ENCODE measurements around the gene ABCA13.

The ABCA13 gene

GRCh38 chr7:48594349-48594748 lies 423.1 kb downstream of the ABCA13 start:
- H3K27ac Mint-ChIP-seq, result no peak overlapping the region
- ATAC-seq (no peak), DNase-seq (no peak)
- no peaks in the 10 kb centered on the region for H3K4me1 Mint-ChIP-seq
- H3K9me3 Mint-ChIP-seq, result no peaks in the 10 kb centered on the region
- no peak overlapping the region for H3K4me3 Mint-ChIP-seq
- H3K27me3 Mint-ChIP-seq, result no peaks in the 10 kb centered on the region

- no peaks in the 10 kb centered on the region for H3K9me3 Mint-ChIP-seq
- H3K27ac Mint-ChIP-seq, result no peak overlapping the region
- H3K4me3 Mint-ChIP-seq, result no peak overlapping the region
- H3K27me3 Mint-ChIP-seq, result no peaks in the 10 kb centered on the region
- H3K4me1 Mint-ChIP-seq, result no peaks in the 10 kb centered on the region
- ATAC-seq (no peak), DNase-seq (no peak)
These were observed 424.5 kb downstream of the ABCA13 start for GRCh38 chr7:48595756-48596155.

GRCh38 chr7:48610705-48611104 lies 439.4 kb downstream of the ABCA13 start:
- Mint-ChIP-seq H3K4me3 (no peak overlapping the region), H3K4me1 (no peaks in the 10 kb centered on the region), H3K9me3 (peaks cover 0 to 7% of the 10 kb centered on the region in 2 donors), H3K27me3 (no peaks in the 10 kb centered on the region), H3K27ac (no peak overlapping the region)
- no peak for ATAC-seq
- no peak for DNase-seq

GRCh38 chr7:48611993-48612392 lies 440.7 kb downstream of the ABCA13 start:
- Mint-ChIP-seq H3K4me3 (no peak overlapping the region), H3K9me3 (peaks cover under 1 to 4% of the 10 kb centered on the region in 2 donors), H3K27ac (no peak overlapping the region), H3K27me3 (no peaks in the 10 kb centered on the region), H3K4me1 (no peaks in the 10 kb centered on the region)
- ATAC-seq (no peak), DNase-seq (no peak)

GRCh38 chr7:48617508-48617907 lies 446.2 kb downstream of the ABCA13 start:
- no peaks in the 10 kb centered on the region for H3K27me3 Mint-ChIP-seq
- H3K9me3 Mint-ChIP-seq, result peaks cover 0 to 6% of the 10 kb centered on the region in 2 donors
- peaks cover 6% of the 10 kb centered on the region for H3K4me1 Mint-ChIP-seq
- no peak overlapping the region for H3K4me3 Mint-ChIP-seq
- no peak overlapping the region for H3K27ac Mint-ChIP-seq
- DNase-seq (no peak), ATAC-seq (no peak)

GRCh38 chr7:48617993-48618392 lies 446.7 kb downstream of the ABCA13 start:
- Mint-ChIP-seq H3K27ac (no peak overlapping the region), H3K9me3 (peaks cover 0 to 6% of the 10 kb centered on the region in 2 donors), H3K4me1 (peaks cover 6% of the 10 kb centered on the region), H3K4me3 (no peak overlapping the region), H3K27me3 (no peaks in the 10 kb centered on the region)
- ATAC-seq, result peak; percentile 59
- DNase-seq, result no peak

GRCh38 chr7:48621076-48621475 lies 449.8 kb downstream of the ABCA13 start:
- Mint-ChIP-seq H3K4me1 (peaks cover 6% of the 10 kb centered on the region), H3K4me3 (no peak overlapping the region), H3K9me3 (peaks cover 0 to 6% of the 10 kb centered on the region in 2 donors), H3K27ac (no peak overlapping the region), H3K27me3 (no peaks in the 10 kb centered on the region)
- DNase-seq, result no peak
- no peak for ATAC-seq

GRCh38 chr7:48627164-48627563 lies 455.9 kb downstream of the ABCA13 start:
- ATAC-seq (no peak), DNase-seq (no peak)
- no peak overlapping the region for H3K4me3 Mint-ChIP-seq
- H3K4me1 Mint-ChIP-seq, result no peaks in the 10 kb centered on the region
- peaks cover 0 to 4% of the 10 kb centered on the region in 2 donors for H3K9me3 Mint-ChIP-seq
- H3K27me3 Mint-ChIP-seq, result no peaks in the 10 kb centered on the region
- no peak overlapping the region for H3K27ac Mint-ChIP-seq

GRCh38 chr7:48628793-48629349 lies 457.6 kb downstream of the ABCA13 start:
- DNase-seq (no peak), ATAC-seq (no peak)

GRCh38 chr7:48634116-48634632 lies 462.9 kb downstream of the ABCA13 start:
- Mint-ChIP-seq H3K27me3 (no peaks in the 10 kb centered on the region), H3K9me3 (peaks cover 0 to 4% of the 10 kb centered on the region in 2 donors)
- peak; percentile 61 for ATAC-seq

More at GRCh38 chr7:48628793-48629349, 457.6 kb downstream of the ABCA13 start:
- no peak overlapping the region for H3K4me3 Mint-ChIP-seq
- H3K9me3 Mint-ChIP-seq, result peaks cover 0 to 4% of the 10 kb centered on the region in 2 donors
- no peaks in the 10 kb centered on the region for H3K27me3 Mint-ChIP-seq
- H3K4me1 Mint-ChIP-seq, result no peaks in the 10 kb centered on the region
- no peak overlapping the region for H3K27ac Mint-ChIP-seq

GRCh38 chr7:48635796-48636195 lies 464.5 kb downstream of the ABCA13 start:
- no peak overlapping the region for H3K27ac Mint-ChIP-seq
- no peak overlapping the region for H3K4me3 Mint-ChIP-seq
- DNase-seq, result no peak
- H3K9me3 Mint-ChIP-seq, result no peaks in the 10 kb centered on the region
- no peaks in the 10 kb centered on the region for H3K4me1 Mint-ChIP-seq
- H3K27me3 Mint-ChIP-seq, result no peaks in the 10 kb centered on the region
- ATAC-seq, result no peak

More at GRCh38 chr7:48634116-48634632, 462.9 kb downstream of the ABCA13 start:
- no peak overlapping the region for H3K4me3 Mint-ChIP-seq
- no peak overlapping the region for H3K27ac Mint-ChIP-seq
- H3K4me1 Mint-ChIP-seq, result no peaks in the 10 kb centered on the region
- no peak for DNase-seq

GRCh38 chr7:48636391-48637015 lies 465.2 kb downstream of the ABCA13 start:
- Mint-ChIP-seq H3K27ac (no peak overlapping the region), H3K4me1 (no peaks in the 10 kb centered on the region), H3K27me3 (no peaks in the 10 kb centered on the region), H3K4me3 (no peak overlapping the region), H3K9me3 (no peaks in the 10 kb centered on the region)
- ATAC-seq (no peak), DNase-seq (no peak)

- no peaks in the 10 kb centered on the region for H3K4me1 Mint-ChIP-seq
These were observed 466.1 kb downstream of the ABCA13 start for GRCh38 chr7:48637382-48637781.

GRCh38 chr7:48638041-48638440 lies 466.8 kb downstream of the ABCA13 start:
- ATAC-seq (peak; percentile 40), DNase-seq (no peak)
- Mint-ChIP-seq H3K4me1 (no peaks in the 10 kb centered on the region), H3K27me3 (no peaks in the 10 kb centered on the region), H3K9me3 (no peaks in the 10 kb centered on the region), H3K27ac (no peak overlapping the region), H3K4me3 (no peak overlapping the region)

More at GRCh38 chr7:48637382-48637781, 466.1 kb downstream of the ABCA13 start:
- DNase-seq (no peak), ATAC-seq (peak; percentile 58)
- H3K27me3 Mint-ChIP-seq, result no peaks in the 10 kb centered on the region
- no peaks in the 10 kb centered on the region for H3K9me3 Mint-ChIP-seq
- H3K4me3 Mint-ChIP-seq, result no peak overlapping the region
- peak overlapping the region in 1 of 2 donors; percentile 44 for H3K27ac Mint-ChIP-seq

GRCh38 chr7:48643431-48644013 lies 472.3 kb downstream of the ABCA13 start:
- ATAC-seq, result no peak
- Mint-ChIP-seq H3K27ac (peak overlapping the region in 1 of 2 donors; percentile 33), H3K4me3 (no peak overlapping the region), H3K9me3 (no peaks in the 10 kb centered on the region), H3K4me1 (no peaks in the 10 kb centered on the region), H3K27me3 (no peaks in the 10 kb centered on the region)
- no peak for DNase-seq

- no peak overlapping the region for H3K4me3 Mint-ChIP-seq
- peaks cover 0 to 5% of the 10 kb centered on the region in 2 donors for H3K9me3 Mint-ChIP-seq
- DNase-seq, result no peak
- H3K4me1 Mint-ChIP-seq, result no peaks in the 10 kb centered on the region
- ATAC-seq, result no peak
- H3K27me3 Mint-ChIP-seq, result no peaks in the 10 kb centered on the region
- no peak overlapping the region for H3K27ac Mint-ChIP-seq
These were observed 486.9 kb downstream of the ABCA13 start for GRCh38 chr7:48658138-48658537.
